ENCODE results near the gene ILRUN.
"Not testable (repeated sequence)": the region's sequence is repeated elsewhere in the genome, so short reads cannot be mapped to it uniquely, and the experiment has no call there.

ILRUN gene

DNA sequence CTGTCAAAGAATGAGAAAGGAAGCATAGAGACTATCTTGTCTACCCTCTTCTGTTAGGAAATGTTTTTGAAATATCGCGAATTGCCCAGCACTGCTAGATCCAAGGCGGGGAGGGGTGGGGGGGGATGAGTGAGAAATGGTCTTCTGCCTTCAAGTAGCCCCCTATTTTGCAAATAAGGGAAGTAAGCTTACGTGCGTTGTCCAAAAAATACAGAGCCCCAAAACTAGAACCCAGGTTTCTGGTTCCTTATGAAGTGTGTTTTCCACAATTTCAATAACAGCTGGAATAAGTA is 923 bp upstream of the ILRUN start:
- no peak for DNase-seq (ENCODE audit: low spot score)

DNA sequence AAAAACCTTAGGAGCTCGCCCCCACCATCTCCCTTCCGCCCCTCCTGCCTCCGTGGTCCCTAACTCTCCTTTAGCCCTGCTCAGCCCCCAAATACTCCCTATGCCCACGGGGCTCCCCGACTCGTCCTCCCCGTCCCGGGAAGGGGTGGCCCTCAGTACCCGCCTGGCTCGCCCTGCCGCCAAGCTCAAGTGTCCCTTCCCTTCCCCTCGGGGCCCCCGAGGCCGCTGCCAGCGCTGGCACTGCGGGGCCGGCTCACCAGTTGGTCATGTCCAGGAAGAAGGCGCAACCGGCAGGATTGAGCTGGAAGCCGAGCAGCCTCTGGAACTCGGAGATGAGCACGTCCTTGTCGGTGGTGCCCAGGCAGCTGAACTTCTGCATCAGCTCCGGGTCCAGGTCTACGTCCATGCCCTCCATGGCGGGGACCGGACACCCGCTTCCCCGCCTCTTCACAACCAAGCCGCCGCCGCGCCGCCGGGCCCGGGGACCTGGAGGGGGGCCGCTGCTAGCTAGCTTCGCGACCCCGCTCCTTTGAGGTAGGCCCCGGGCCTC is 303 bp downstream of the ILRUN start:
- peak; percentile 47 for DNase-seq (ENCODE audit: low spot score)

DNA sequence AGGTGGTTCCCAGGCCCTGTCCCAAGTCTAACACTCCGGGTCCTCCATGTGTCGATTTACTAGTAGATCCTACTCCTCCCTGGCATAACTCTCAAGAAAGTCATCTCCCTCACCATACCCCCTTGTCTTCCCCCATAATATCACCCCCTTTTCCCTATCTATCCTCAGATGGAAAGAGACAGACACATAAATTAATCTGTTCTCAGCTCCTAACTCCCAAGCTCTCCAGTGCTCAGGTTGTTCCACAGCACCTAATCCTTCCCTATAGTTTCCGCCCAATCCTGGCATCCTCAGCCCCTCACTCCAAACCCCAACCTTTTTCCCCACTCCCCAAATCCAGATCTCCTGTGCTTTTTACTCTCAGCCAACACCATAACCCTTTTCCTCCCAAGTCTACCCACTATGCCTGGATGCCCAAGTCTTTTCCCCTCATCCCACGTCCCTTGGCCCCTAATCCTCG is 808 bp downstream of the ILRUN start:
- no peak for DNase-seq (ENCODE audit: low spot score)

DNA sequence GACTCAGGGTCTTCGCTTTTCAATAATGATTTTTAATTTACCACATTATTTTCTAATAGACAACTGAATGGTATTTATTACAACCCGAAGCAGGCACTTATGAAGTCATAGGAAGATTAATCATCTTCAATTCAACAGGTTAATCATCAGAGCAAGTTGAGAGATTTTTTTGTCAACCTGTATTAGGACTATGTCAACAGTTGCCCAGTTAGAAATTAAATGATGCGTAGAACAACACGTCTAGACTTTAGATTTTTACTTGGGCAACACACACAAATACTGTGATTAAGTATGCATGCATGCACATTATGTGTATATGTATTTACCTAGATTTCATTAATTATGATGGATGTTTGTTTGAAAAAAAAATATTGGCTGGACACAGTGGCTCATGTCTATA is 4.3 kb downstream of the ILRUN start:
- DNase-seq (ENCODE audit: low spot score): no peak

DNA sequence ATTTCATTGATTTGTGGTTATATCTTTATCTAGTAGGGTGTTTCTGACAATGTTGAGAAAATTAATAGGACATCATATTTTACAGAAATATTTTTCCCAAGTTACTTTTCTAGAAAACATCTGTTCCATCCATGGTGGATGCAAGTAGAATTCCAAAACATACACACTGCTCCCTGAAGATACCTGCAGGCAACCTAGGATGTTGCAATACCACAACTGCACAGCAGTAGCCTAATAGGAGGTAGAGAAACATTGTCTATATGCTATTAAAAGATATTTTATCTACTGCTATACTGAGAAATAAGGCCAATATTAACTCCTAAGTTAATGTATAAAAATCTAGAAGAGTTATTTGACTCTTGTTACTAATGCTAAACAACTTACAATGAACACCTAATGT is 6.8 kb downstream of the ILRUN start:
- DNase-seq (ENCODE audit: low spot score): no peak

DNA sequence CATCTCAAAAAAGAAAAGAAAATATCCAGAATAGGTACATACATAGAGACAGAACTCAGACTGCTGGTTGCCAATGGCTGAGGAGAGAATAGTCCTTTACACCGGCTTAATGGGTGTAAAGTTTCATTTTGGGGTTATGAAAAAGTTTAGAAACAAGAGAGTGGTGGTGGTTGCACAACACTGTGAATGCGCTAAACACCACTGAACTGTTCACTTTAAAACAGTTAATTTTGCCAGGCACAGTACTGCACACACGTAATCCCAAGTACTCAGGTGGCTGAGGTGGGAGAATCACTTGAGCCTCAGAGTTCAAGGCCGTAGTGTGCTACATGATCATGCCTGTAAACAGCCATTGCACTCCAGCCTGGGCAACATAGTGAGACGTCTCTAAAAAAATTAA is 7.6 kb downstream of the ILRUN start:
- DNase-seq (ENCODE audit: low spot score): no peak

DNA sequence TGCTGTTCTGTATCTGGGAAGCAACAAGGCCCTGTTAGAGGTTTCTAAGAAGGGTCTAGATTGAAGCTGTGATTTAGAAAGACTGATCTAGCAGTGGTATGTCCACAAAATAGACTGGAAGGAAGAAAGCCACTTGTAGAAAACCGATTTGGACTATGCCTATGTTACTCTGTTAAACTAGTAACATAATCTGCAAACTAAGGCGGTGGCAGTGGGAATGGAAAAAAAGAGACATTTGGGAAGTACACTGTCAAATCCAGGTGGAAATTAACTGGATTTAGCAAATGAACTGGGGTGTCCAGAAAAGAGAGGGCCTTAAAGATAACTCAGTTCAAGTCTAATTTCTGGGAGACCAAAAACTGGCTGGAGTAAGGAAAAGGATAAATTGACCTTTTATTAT is 11.6 kb downstream of the ILRUN start:
- no peak for DNase-seq (ENCODE audit: low spot score)

DNA sequence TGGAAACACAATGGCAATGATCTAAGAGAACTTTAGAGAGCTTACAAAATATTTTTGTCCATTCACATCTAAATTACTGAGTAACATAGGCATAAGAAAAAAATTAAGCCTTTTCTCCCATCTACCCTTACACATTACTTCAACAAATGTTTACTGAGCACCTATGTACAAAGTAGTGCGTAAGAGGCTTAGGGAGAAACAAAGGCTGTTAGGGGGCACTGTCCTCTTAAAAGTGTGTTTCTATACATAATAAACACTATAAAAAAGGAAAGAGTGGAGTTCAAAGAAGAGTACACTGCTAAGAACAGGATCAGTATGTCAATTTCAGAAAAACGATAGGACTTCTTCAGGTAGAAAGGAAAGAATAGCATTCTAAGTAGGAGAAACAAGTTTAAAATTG is 12.2 kb downstream of the ILRUN start:
- DNase-seq (ENCODE audit: low spot score): no peak

DNA sequence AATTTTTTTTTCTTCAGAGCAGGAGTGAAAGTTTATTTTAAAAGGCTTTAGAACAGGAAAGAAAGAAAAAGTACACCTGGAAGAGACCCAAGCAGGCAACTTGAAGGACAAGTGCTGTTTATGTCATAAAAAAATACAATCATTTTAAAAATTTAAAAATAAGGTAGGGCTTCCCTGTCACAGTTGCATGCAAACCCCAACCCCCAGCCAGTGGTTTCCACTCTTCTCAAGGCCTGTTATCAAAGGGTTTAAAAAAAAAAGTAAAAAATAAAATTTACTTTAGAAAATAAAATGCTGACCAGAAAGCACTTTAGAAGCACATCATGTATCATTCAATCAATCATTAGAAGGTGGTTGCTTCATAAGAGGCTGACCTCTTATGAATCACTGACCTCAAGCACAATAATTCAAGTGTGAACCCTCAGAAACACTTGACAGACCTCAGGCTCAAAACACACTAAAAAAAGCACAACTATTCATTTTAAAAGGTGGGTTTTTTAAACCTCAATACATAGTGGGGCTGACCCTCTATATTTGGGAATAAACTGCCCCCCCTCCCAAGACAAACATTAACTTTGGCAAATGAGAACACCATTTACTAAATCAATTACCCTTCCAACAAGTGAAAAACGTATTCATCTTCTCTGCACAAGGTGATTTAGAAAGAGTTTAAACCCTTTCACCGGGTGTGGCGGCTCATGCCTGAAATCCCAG is 15.6 kb downstream of the ILRUN start:
- peak; percentile 41 for DNase-seq (ENCODE audit: low spot score)

DNA sequence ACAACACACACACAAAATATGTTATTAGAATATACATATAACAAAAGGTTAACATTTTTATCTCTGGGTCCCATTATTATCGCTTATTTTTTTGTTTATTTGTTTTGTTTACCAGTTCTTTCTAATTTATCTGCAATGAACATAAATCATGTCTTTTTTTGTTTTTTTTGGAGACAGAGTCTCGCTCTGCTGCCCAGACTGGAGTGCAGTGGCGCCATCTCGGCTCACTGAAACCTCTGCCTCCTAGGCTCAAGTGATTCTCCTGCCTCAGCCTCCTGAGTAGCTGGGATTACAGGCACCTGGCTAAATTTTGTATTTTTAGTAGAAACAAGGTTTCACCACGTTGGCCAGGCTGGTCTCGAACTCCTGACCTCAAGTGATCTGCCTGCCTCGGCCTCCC is 16.3 kb downstream of the ILRUN start:
- not testable (repeated sequence) for DNase-seq (ENCODE audit: low spot score)

DNA sequence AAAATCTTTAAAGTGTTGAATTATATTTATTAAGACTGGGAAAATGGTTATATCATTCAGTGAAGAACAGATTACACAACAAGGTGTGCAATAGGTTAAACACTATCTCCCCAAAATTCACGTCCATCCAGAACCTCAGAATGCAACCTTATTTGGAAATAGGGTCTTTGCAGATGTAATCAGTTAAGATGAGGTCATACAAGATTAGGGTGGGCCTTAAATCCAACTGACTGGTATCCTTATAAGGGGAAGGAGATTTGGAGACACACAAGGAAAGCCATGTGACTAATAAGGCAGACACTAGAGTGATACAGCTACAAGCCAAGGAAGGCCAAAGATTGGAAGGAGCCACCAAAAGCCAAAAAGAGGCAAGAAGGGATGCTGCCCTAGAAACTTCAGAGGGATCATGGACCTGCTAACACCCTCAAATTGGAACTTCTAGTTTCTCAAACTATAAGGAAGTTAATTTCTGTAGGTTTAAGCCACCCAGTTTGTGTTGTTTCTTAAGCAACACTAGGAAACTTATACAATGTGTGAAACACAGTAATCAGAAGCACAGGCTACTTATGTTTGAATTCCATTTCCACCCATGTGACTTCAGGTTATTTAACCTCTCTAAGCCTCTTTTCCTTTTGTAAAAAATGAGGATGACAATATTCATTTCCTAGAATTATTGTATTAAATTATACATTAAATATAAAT is 16.9 kb downstream of the ILRUN start:
- no peak for DNase-seq (ENCODE audit: low spot score)

DNA sequence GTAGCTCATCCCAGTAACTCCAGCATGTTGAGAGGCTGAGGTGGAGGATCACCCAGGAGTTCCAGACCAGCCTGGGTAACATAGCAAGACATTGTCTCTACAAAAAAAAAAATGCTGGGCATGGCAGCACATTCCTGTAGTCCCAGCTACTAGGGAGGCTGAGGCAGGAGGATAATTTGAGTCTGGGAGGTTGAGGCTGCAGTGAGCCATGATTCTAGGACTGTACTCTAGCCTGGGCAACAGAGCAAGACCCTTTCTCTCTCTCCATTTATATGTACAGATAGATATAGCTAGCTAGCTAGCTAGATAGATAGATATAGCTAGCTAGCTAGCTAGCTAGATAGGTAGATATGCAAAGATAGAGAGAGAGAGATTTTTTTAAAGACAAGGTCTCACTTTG is 20.4 kb downstream of the ILRUN start:
- no peak for DNase-seq (ENCODE audit: low spot score)

DNA sequence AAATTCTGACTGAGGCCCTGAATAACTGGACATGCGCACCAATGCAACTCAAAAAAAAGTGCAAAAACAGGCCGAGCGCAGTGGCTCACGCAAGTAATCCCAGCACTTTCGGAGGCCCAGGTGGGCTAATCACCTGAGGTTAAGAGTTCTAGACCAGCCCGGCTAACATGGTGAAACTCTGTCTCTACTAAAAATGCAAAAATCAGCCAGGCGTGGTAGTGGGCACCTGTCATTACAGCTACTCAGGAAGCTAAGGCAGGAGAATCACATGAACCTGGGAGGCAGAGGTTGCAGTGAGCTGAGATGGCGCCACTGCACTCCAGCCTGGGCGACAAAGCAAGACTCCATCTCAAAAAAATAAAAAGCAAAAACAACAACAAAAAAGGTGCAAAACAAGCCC is 21.6 kb downstream of the ILRUN start:
- DNase-seq (ENCODE audit: low spot score): not testable (repeated sequence)

DNA sequence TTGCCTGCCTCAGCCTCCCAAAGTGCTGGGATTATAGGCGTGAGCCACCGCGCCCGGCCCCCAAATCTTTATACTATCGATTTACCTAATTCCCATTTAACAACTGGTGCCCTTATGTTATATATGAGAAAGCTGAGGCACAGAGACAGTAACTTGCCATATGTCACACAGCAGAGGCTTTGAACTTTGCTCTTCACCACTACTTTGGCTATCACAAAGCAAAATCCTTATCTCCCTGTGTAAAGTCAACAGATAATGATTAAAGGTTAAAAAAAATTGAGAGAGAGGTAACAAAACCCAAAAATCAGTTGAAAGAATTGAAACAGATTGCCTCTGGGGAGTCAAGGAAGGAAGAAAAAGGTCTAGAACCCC is 22.3 kb downstream of the ILRUN start:
- no peak for DNase-seq (ENCODE audit: low spot score)

DNA sequence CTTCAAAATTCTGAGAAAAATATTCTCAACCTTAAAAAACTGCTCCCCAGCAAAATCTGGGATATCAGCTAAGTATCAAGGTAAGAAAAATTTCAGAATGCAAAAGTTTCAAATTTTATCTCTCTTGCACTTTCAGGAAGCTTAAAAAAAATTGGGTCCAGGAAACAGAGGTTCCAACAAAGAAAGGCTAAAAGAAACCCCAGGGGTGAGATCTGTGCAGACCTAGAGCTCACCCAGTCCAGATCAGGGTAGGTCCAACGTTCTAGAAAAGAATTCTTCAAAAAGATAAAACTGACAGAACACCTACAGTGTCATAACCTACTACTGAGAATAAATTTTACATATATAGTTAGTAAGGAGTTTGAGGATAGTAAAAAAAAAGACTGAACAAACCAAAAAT is 23.5 kb downstream of the ILRUN start:
- DNase-seq (ENCODE audit: low spot score): no peak

DNA sequence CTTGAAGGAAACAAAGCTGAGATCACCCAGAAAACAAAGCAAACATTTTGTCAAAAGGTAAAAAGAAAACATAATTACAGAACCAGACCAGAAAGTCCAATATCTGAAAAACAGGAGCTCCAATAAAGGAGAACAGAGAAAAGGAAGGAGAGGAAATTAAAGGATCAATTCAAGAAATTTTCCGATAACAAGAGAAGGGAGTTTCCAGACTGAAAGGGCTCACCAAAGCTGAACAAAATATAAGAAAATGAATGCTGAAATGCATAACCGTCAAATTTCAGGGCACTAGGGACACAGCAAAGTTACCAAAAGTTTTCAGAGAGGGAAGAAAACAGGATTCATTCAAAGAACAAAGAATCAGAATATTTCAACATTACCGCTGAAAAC is 23.9 kb downstream of the ILRUN start:
- DNase-seq (ENCODE audit: low spot score): no peak

DNA sequence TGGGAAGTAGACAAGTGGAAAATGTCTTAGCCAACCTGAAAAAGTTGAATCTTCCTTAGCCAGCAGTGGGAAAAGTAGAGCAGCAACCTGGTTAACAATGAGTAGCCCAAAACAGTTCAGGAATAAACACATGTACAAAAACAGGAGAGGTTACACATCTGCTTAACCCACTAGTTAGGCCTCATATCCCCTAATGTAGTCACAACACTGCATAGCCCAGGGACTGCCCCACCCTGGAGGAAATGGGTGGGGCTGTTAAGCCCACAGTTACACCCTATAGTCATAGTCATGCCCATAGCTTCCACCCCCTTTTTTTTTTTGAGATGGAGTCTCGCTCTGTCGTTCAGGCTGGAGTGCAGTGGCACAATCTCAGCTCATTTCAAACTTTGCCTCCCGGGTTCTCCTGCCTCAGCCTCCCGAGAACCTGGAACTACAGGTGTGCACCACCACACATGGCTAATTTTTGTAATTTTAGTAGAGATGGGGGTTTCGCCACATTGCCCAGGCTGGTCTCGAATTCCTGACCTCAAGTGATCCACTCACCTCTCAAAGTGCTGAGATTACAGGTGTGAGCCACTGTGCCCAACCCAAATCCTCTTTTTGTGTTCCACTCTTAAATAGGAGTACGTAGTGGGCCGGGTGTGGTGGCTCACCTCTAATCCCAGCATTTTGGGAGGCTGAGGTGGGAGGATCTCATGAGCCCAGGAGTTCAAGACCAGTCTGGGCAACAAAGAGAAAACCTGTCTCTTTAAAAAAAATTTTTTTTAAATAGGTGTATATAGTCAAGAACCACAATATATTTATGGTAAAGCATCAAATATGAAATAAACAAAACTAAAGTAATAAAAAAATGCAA is 24.5 kb downstream of the ILRUN start:
- DNase-seq (ENCODE audit: low spot score): peak; percentile 41

DNA sequence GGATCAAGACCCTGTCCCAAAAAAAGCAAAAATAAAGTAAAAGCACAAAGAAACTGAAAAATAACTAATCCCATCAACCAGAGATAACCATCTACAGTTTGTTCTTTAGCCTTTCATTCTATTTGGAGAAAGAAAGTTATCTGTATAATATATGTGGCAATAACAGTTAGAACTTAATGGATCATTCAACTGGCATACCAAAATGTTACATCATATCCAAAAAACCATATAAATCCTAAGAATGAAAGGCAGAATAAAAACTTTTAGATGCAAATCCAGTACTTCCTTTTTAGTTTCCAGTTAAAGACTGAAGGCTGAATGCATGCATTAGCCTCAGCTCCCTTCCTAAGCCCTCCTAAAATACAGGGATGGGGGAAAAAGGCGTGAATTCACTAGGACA is 25.2 kb downstream of the ILRUN start:
- no peak for DNase-seq (ENCODE audit: low spot score)

DNA sequence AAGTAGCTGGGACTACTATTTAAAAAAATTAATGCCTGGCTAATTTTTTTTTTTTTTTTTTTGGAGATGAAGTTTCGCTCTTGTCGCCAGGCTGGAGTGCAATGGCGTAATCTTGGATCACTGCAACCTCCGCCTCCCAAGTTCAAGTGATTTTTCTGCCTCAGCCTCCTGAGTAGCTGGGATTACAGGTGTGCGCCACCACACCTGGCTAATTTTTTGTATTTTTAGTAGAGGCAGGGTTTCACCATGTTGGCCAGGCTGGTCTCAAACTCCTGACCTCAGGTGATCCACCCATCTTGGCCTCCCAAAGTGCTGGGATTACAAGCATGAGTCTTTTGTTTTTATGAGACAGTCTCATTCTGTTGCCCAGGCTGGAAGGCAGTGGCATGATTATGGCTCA is 27.8 kb downstream of the ILRUN start:
- DNase-seq (ENCODE audit: low spot score): not testable (repeated sequence)

DNA sequence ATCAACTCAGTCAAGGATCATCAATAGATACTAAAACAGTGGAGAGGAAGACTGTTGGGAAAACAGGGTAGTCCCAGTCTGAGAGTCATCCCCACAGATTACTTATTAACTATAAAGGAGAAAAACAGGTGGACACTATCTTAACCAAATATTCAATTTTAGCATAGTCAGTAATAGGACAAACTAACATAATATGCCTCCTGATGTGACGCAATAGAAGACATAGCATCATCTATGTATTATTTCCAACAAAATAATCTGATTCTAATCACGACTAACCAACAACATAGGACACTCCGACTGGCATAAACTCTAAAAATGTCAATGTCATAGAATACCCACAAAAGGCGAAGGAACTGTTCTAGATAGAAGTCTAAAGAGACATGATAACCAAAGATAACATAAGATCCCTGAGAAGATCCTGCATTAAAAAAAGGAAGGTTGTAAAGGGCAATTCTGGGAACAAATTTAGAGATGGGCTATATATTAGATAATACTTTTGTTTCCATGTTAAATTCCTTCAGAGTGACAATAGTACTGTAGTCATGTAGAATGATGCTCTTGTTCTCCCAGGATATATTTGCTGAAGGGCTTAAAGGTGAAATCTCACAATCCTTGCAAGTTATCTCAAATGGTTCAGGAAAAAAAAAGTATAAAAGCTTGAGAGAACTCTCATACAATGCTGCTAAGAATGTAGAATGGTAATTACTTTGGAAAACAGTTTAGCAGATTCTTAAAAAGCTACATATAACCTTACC is 28.9 kb downstream of the ILRUN start:
- no peak for DNase-seq (ENCODE audit: low spot score)

DNA sequence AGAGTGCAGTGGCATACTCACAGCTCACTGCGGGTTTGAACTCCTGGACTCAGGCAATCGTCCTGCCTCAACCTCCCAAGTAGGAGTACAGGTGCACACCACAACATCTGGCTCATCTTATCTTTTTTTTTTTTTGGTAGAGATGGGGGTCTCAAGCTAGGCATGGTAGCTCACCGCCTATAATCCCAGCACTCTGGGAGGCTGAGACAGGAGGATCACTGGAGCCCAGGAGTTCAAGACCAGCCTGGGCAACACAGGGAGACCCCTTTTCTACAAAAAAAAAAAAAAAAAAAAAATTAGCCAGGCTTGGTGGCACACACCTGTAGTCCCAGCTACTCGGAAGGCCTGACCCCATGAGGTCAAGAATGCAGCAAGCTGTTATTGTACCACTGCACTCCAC is 31.5 kb downstream of the ILRUN start:
- DNase-seq (ENCODE audit: low spot score): no peak

All from hepatic stellate cell (primary cell).